HepG2 (cell line): Measurements from ENCODE around the gene NR2C1. TPM values are rescaled to one million over a fixed set of nuclear protein-coding genes. Genes with fewer than 3 reads are reported as not detected.

Experiments
- ATF7 ChIP-seq, 2 experiments: fragments of 450-650 bp in 1 of 2; sonication (generic) in 1 of 2; formaldehyde crosslinking in 1 of 2; IDR thresholded peaks; 2 replicates each; pipeline versions ENCODE4 v1.4.0 to v1.6.1; 2016 to 2020; ENCODE audit warnings: antibody characterized with exemption in 1 of 2, mild to moderate bottlenecking in 1 of 2, missing genetic modification reagents in 1 of 2
- CREM ChIP-seq, 2 experiments: sonication (generic) in 1 of 2; formaldehyde crosslinking in 1 of 2; IDR thresholded peaks; 2 replicates each; pipeline versions ENCODE4 v1.4.0 to v1.6.1; 2016 to 2020; ENCODE audit warnings: antibody characterized with exemption in 1 of 2, mild to moderate bottlenecking in 1 of 2, missing genetic modification reagents in 1 of 2
- KDM2A ChIP-seq: sonication (generic); formaldehyde crosslinking; IDR thresholded peaks from 2 replicates; pipeline ENCODE4 v1.4.0; 2020; ENCODE audit warnings: low read depth, missing genetic modification reagents, borderline replicate concordance
- KDM4B ChIP-seq: sonication (generic); formaldehyde crosslinking; IDR thresholded peaks from 2 replicates; pipeline ENCODE4 v1.4.0; 2020; ENCODE audit warnings: missing genetic modification reagents
- MED1 ChIP-seq: sonication (generic); formaldehyde crosslinking; IDR thresholded peaks from 2 replicates; pipeline ENCODE4 v1.4.0; 2020; ENCODE audit warnings: missing genetic modification reagents
- MEF2D ChIP-seq: sonication (generic); formaldehyde crosslinking; IDR thresholded peaks from 2 replicates; pipeline ENCODE4 v1.5.1; 2020; ENCODE audit warnings: mild to moderate bottlenecking, missing genetic modification reagents
- SALL1 ChIP-seq: sonication (generic); formaldehyde crosslinking; IDR thresholded peaks from 2 replicates; pipeline ENCODE4 v1.8.0; 2022; ENCODE audit warnings: mild to moderate bottlenecking, missing genetic modification reagents
- THYN1 ChIP-seq: sonication (generic); formaldehyde crosslinking; IDR thresholded peaks from 2 replicates; pipeline ENCODE4 v1.8.1; 2023; ENCODE audit warnings: low read depth, mild to moderate bottlenecking, moderate library complexity, missing genetic modification reagents, borderline replicate concordance
- UBTF ChIP-seq: sonication (generic); formaldehyde crosslinking; IDR thresholded peaks from 2 replicates; pipeline ENCODE4 v1.4.0; 2020; ENCODE audit warnings: mild to moderate bottlenecking, missing genetic modification reagents
- YY1 ChIP-seq: IDR thresholded peaks from 2 replicates; pipeline ENCODE4 v1.6.1; 2011; ENCODE audit warnings: low read length, low read depth, moderate library complexity, mild to moderate bottlenecking; ENCODE audit not compliant: insufficient read depth, insufficient replicate concordance
- ZHX1 ChIP-seq: sonication (generic); formaldehyde crosslinking; IDR thresholded peaks from 2 replicates; pipeline ENCODE4 v1.8.1; 2022; ENCODE audit warnings: low read depth, mild to moderate bottlenecking, missing genetic modification reagents
- ZNF281 ChIP-seq: sonication (generic); formaldehyde crosslinking; IDR thresholded peaks from 2 replicates; pipeline ENCODE4 v1.4.0; 2020; ENCODE audit warnings: missing genetic modification reagents, borderline replicate concordance
- ZNF30 ChIP-seq: sonication (generic); formaldehyde crosslinking; IDR thresholded peaks from 2 replicates; pipeline ENCODE4 v1.5.0; 2020; ENCODE audit warnings: mild to moderate bottlenecking, missing genetic modification reagents
- ZNF572 ChIP-seq: sonication (generic); formaldehyde crosslinking; IDR thresholded peaks from 2 replicates; pipeline ENCODE4 v1.5.1; 2020; ENCODE audit warnings: mild to moderate bottlenecking, missing genetic modification reagents
- ZNF629 ChIP-seq: sonication (generic); formaldehyde crosslinking; conservative IDR thresholded peaks from 2 replicates; pipeline ENCODE4 v1.5.0; 2020; ENCODE audit warnings: missing genetic modification reagents
- ZNF709 ChIP-seq: sonication (generic); formaldehyde crosslinking; IDR thresholded peaks from 2 replicates; pipeline ENCODE4 v1.5.0; 2020; ENCODE audit warnings: mild to moderate bottlenecking, missing genetic modification reagents
- ZNF737 ChIP-seq: sonication (generic); formaldehyde crosslinking; IDR thresholded peaks from 2 replicates; pipeline ENCODE4 v1.5.0; 2020; ENCODE audit warnings: missing genetic modification reagents, mild to moderate bottlenecking, borderline replicate concordance
- ZNF747 ChIP-seq: sonication (generic); formaldehyde crosslinking; IDR thresholded peaks from 2 replicates; pipeline ENCODE4 v1.8.1; 2023; ENCODE audit warnings: missing genetic modification reagents, mild to moderate bottlenecking, borderline replicate concordance
- ZNF777 ChIP-seq: sonication (generic); formaldehyde crosslinking; IDR thresholded peaks from 2 replicates; pipeline ENCODE4 v1.4.0; 2020; ENCODE audit warnings: missing genetic modification reagents
- ZNF790 ChIP-seq: sonication (generic); formaldehyde crosslinking; IDR thresholded peaks from 2 replicates; pipeline ENCODE4 v1.8.0; 2022; ENCODE audit warnings: missing genetic modification reagents, mild to moderate bottlenecking, borderline replicate concordance
- polyA plus RNA-seq, 8 experiments: library from polyadenylated mRNA; depleted of rRNA in 3 of 8; stranded (reverse) in 7 of 8; unstranded in 1 of 8; fragments of >200 nt; fragmentation: Illumina TruSeq in 4 of 8; extraction: Trizol in 4 of 8; gene quantifications; 2 replicates each; pipeline versions ENCODE4 v1.2.1 to v1.2.3, GENCODE V29; 2011 to 2016; ENCODE audit warnings: low read depth in 4 of 8, missing spikeins in 1 of 8, mixed read lengths in 1 of 8; ENCODE audit not compliant: insufficient read depth in 1 of 8
- total RNA-seq, 5 experiments: library from RNA; depleted of rRNA; stranded (reverse); fragments of >200 nt; fragmentation: Illumina TruSeq; extraction: Trizol; gene quantifications; 2 replicates each; pipeline ENCODE4 v1.2.3, GENCODE V29; 2016; ENCODE audit warnings: low read depth in 1 of 5

Gene NR2C1
- total and polyA plus RNA-seq, 2 of the 13 experiments (the other 11 are each of a cell fraction or from before 2014, with no cell fraction given) = 38.0 to 70.8 TPM

- TF ChIP-seq ZHX1 (CRISPR knock-in tag) (0 out of 2 replicates have a peak, but pooled peaks have one; percentile 20), ZNF629 (CRISPR knock-in tag) (0 out of 2 replicates have a peak, but pooled peaks have one; percentile 18), SALL1 (CRISPR knock-in tag) (peak; percentile 69; the same call in 1 of the 2 replicates), MEF2D (CRISPR knock-in tag) (0 out of 2 replicates have a peak, but pooled peaks have one; percentile 59), ZNF709 (CRISPR knock-in tag) (peak; percentile 36; the same call in 1 of the 2 replicates), ZNF790 (CRISPR knock-in tag) (peak; percentile 94; the same call in 1 of the 2 replicates), MED1 (CRISPR knock-in tag) (peak; percentile 35), THYN1 (CRISPR knock-in tag) (no peak), ATF7 (IDR thresholded peaks at IDR 0.05) (no peak), ATF7 (CRISPR knock-in tag; IDR thresholded peaks at IDR 0.05) (peak; percentile 36), ZNF30 (CRISPR knock-in tag) (no peak), KDM2A (CRISPR knock-in tag) (peak; percentile 67), ZNF777 (CRISPR knock-in tag) (peak; percentile 58; the same call in 1 of the 2 replicates), ZNF737 (no peak), YY1 (peak; percentile 39), ZNF572 (CRISPR knock-in tag) (0 out of 2 replicates have a peak, but pooled peaks have one; percentile 69), ZNF747 (CRISPR knock-in tag) (peak; percentile 72; the same call in 1 of the 2 replicates), CREM (IDR thresholded peaks at IDR 0.05) (peak; percentile 86), CREM (CRISPR knock-in tag; IDR thresholded peaks at IDR 0.05) (no peak), KDM4B (CRISPR knock-in tag) (peak; percentile 55; the same call in 1 of the 2 replicates), ZNF281 (CRISPR knock-in tag) (peak; percentile 35; the same call in 1 of the 2 replicates), UBTF (peak; percentile 78)
Measured at GRCh38 chr12:95072900-95073697, at the start of gene NR2C1 (continued).
